CD4-positive, alpha-beta T cell treated with Interferon alpha-2 for 1 hour (primary cell): Measurements from ENCODE around the gene SYT7.
"Not testable (repeated sequence)": the region's sequence is repeated elsewhere in the genome, so short reads cannot be mapped to it uniquely, and the experiment has no call there.

Source experiments
- DNase-seq, 2 donors: peaks; one replicate each; pipeline ENCODE4 v3.0.0-alpha.2; 2020 to 2022

SYT7 gene, protein sequence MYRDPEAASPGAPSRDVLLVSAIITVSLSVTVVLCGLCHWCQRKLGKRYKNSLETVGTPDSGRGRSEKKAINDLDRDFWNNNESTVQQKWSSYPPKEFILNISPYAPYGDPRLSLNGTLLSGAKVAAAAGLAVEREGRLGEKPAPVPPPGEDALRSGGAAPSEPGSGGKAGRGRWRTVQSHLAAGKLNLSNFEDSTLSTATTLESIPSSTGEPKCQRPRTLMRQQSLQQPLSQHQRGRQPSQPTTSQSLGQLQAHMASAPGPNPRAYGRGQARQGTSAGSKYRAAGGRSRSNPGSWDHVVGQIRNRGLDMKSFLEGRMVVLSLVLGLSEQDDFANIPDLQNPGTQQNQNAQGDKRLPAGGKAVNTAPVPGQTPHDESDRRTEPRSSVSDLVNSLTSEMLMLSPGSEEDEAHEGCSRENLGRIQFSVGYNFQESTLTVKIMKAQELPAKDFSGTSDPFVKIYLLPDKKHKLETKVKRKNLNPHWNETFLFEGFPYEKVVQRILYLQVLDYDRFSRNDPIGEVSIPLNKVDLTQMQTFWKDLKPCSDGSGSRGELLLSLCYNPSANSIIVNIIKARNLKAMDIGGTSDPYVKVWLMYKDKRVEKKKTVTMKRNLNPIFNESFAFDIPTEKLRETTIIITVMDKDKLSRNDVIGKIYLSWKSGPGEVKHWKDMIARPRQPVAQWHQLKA

GRCh38 chr11:61581030-61581928 is at the start of gene SYT7:
TSS of gene SYT7 (minus strand) at chr11:61581076. CDS start at chr11:61580820, 256 bp downstream.
- DNase-seq, result peak; percentile 92 to 96

GRCh38 chr11:61630089-61630488 is 49.2 kb upstream of the SYT7 start:
- DNase-seq, result no peak

- no peak for DNase-seq
These were observed 48.4 kb upstream of the SYT7 start for GRCh38 chr11:61629082-61629833.

DNA sequence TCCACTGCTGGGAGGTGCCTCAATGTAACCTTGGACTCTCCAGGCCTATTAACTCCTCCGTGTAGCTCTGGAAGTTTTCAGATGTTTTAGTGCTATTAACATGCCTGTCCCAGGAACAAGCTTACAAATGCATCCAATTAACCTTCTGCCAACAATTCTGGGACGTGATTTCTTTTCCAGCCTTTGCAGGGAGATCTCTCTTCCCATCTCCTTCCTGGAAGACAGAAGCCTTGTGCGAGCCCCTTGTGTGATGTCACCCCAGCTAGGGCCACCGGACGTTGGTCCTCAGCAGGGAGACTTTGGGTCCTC is 47.7 kb upstream of the SYT7 start:
- no peak for DNase-seq

GRCh38 chr11:61627850-61628661 is 47.2 kb upstream of the SYT7 start:
- peak in 1 of 2 donors; percentile 13 for DNase-seq

DNA sequence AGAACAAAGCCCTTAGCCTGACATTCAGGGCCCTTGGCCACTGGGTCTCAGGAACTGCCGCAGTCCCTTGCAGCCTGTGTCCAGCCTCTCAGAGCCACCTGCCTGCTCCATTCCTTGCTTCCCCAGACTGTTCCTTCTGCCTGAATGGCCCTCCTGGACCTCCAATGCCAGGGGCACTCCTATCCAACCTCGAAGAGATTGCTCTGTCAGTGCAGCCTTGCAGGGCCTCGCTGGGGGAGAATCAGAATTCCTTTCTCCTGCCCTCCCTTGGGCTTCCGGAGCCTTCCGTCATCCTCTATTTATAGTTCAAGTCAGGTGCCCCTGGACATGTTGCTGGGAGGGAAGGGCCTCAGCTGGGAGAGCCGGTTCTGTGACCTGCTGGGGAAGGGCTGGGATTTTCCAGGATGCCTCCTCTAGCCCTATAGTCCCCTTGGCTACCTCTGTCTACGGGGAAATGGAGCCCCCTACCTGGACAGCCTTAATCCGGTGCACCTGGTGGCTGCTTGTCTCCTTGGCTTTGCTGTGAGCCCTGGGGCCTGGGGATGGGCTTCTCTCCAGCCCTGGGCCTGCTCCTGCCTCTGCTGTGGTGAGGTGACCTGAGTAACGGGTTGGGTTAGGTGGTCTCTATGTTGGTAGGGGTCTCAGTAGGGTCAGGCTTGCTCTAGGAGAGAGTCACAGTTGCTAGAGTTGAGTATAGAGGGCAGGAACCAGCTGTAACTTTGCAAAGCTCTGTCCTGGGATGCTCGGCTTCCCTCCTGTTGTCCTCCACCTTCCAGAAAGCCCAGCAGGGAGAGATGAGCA is 45.9 kb upstream of the SYT7 start:
- no peak for DNase-seq

GRCh38 chr11:61625525-61625924 is 44.6 kb upstream of the SYT7 start:
- no peak for DNase-seq

GRCh38 chr11:61621917-61622585 is 41.2 kb upstream of the SYT7 start:
- no peak for DNase-seq

DNA sequence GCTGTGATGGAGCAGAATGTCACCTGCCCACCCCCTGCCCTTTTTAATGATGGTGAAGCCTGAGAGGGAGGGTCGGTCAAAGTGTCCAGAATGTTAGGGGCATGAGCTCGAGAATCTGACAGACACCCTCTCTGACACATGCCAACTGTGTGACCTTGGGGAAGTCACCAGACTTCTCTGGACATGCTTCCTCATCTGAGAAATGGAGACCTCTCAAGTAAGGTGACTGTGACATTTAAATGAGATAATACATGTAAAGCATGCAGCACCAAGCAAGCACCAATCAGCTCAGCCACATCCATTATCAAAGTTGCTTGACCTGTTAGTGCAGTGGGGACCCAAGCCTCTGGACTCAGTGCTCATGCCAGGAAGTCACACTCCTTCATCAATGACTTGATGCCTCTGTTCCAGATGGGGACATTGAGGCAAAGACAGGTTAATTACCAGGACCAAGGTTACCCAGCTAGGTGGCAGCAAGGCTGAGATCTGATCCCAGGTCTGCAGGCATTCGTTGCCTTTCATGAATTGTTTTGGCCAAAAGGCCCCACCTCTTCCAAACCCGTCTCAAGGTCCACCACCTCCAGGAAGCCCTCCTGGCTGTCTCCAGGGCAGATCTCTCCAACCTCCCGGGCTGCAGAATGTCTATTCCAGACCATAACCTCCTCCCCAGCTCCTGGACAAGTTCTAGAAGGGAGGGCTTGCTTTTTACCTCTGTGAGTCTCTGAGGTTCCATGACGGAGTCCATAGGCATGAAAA is 38.8 kb upstream of the SYT7 start:
- no peak for DNase-seq

- no peak for DNase-seq
These were observed 38.1 kb upstream of the SYT7 start for GRCh38 chr11:61618978-61619377.

GRCh38 chr11:61617515-61617914 is 36.6 kb upstream of the SYT7 start:
- no peak for DNase-seq

- DNase-seq, result no peak
These were observed 35.6 kb upstream of the SYT7 start for GRCh38 chr11:61616434-61616833.

GRCh38 chr11:61614782-61615181 is 33.9 kb upstream of the SYT7 start:
- not testable (repeated sequence) for DNase-seq

DNA sequence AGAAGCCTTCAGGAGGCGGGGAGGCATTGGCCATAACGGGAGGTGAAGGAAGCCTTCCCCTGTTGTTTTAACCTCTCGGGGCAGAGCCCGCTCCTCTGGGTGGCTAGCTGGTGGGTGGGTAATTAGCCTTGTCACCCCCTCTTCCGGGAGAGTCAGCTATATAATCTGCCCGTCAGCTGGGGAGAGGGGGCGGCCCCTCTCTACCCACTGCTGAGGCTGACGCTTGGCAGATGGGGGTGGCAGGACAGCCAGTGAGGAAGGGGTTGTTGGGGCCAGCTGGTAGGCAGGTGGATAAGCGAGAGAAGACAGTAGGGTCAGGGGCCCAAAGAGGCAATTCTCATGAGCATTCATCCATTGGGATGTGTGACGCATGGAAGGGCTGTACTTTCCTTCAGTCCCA is 33.0 kb upstream of the SYT7 start:
- no peak for DNase-seq

DNA sequence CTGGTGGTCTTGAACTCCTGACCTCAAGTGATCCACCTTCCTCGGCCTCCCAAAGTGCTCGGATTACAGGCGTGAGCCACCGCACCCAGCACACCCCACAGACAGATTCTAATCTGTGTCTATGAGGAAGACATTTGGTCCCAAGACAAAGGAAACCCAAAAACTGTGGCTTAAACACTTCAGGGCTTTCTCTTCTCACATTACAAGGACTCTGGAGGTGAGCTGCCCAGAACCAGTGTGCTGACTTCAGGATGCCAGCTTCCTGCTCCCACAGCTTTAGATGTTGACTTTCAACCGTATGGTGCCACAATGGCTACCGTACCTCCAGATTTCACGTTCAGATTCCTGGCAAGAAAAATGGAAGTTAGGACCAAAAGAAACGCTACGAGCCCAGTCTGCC is 32.2 kb upstream of the SYT7 start:
- no peak for DNase-seq

DNA sequence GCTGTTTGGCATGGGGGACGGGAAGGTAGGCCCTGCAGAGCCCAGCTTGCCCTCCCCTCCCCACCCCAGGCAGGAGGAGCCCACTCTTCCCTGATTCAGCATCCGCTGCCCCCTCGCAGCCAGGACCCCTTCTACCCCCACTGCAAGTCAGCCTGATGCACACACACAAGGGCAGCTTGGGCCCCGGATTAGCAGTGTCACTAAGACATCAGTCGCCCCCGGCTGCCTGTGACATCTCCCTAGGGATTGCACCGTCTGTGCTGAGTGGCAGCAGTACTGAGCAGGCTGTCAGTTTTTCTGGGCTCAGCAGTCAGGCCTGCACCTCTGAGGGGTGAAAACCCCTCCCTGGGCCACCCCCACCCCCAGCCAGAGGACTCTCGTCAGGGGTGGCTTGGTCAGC is 30.4 kb upstream of the SYT7 start:
- DNase-seq, result no peak

- DNase-seq, result no peak
These were observed 30.0 kb upstream of the SYT7 start for GRCh38 chr11:61610905-61611304.

- DNase-seq, result no peak
These were observed 29.1 kb upstream of the SYT7 start for GRCh38 chr11:61609980-61610366.
